A673 (cell line): Measurements from ENCODE around the gene LRRC4C. TPM values are rescaled to one million over a fixed set of nuclear protein-coding genes. Genes with fewer than 3 reads are reported as not detected.

Experiments used
- BruUV-seq: library from RNA; stranded (reverse); fragments of 400-500 nt; replicated peaks from 2 replicates; lab custom pipeline; 2021; lab: Mats Ljungman, UMichigan
- CTCF ChIA-PET: fragments of 300-600 bp; sonication (Branson Sonifier 250); formaldehyde crosslinking; loops from one replicate; lab custom pipeline; 2022; ENCODE audit warnings: antibody characterized with exemption; lab: Charles Lee
- POLR2A ChIA-PET: fragments of 300-600 bp; sonication (Branson Sonifier 250); formaldehyde crosslinking; loops from one replicate; lab custom pipeline; 2022; ENCODE audit warnings: antibody characterized with exemption; ENCODE audit not compliant: low non-redundant PET; lab: Charles Lee
- DNase-seq: peaks from one replicate; pipeline ENCODE4 v3.0.0-alpha.2; 2015; ENCODE audit warnings: low spot score
- H3K27ac ChIP-seq: fragments of 200-600 bp; sonication (generic); 2 replicates; pipeline ENCODE4 v1.5.1; 2016; ENCODE audit warnings: mixed run types, low read depth, mild to moderate bottlenecking, mixed read lengths, antibody characterized with exemption, low read length; ENCODE audit not compliant: poor library complexity, severe bottlenecking
- H3K27me3 ChIP-seq: fragments of 200-600 bp; sonication (generic); replicated peaks from 2 replicates; pipeline ENCODE4 v1.6.1; 2017; ENCODE audit warnings: mixed run types, low read depth, mild to moderate bottlenecking, mixed read lengths, antibody characterized with exemption, low read length; ENCODE audit not compliant: insufficient read depth, poor library complexity
- H3K36me3 ChIP-seq: fragments of 200-600 bp; sonication (generic); 2 replicates; pipeline ENCODE4 v1.6.1; 2016; ENCODE audit warnings: mixed run types, mild to moderate bottlenecking, mixed read lengths, antibody characterized with exemption, low read length; ENCODE audit not compliant: insufficient read depth, poor library complexity, severe bottlenecking
- H3K4me1 ChIP-seq: fragments of 200-600 bp; sonication (generic); 2 replicates; pipeline ENCODE4 v1.6.1; 2017; ENCODE audit warnings: mixed run types, mild to moderate bottlenecking, mixed read lengths, antibody characterized with exemption, low read length; ENCODE audit not compliant: insufficient read depth, poor library complexity, severe bottlenecking
- H3K4me3 ChIP-seq: fragments of 200-600 bp; sonication (generic); 2 replicates; pipeline ENCODE4 v1.5.1; 2016; ENCODE audit warnings: low read depth, mixed run types, mild to moderate bottlenecking, mixed read lengths, low read length; ENCODE audit not compliant: poor library complexity, severe bottlenecking
- H3K9me3 ChIP-seq: fragments of 200-600 bp; sonication (generic); 2 replicates; pipeline ENCODE4 v1.6.1; 2016; ENCODE audit warnings: mixed run types, low read depth, mild to moderate bottlenecking, mixed read lengths, antibody characterized with exemption, low read length; ENCODE audit not compliant: poor library complexity, severe bottlenecking
- CTCF ChIP-seq: fragments of 300-800, 200-600 bp; sonication (generic); conservative IDR thresholded peaks from 2 replicates; pipeline ENCODE4 v1.5.1; 2017; ENCODE audit warnings: low read depth, mild to moderate bottlenecking, antibody characterized with exemption, low read length, moderate library complexity, mixed read lengths
- EZH2 ChIP-seq: fragments of 200-600 bp; sonication (generic); IDR thresholded peaks from 2 replicates; pipeline ENCODE4 v1.6.1; 2017; ENCODE audit warnings: borderline replicate concordance, low read depth, mild to moderate bottlenecking, mixed read lengths, antibody characterized with exemption, low read length; ENCODE audit not compliant: poor library complexity, severe bottlenecking
- intact Hi-C: fragments of 100-400 bp; cut with micrococcal nuclease; formaldehyde crosslinking; loops from one replicate; pipeline ENCODE4 v1.10.0; 2022; ENCODE audit not compliant: unreplicated experiment
- total RNA-seq: library from RNA; stranded (reverse); gene quantifications from 2 replicates; pipeline ENCODE4 v1.2.3, GENCODE V29; 2021

Gene LRRC4C
- total RNA-seq, 1 experiment from 2014 or later: 38.3 TPM

- DNase-seq: no peak
- no peak for TF ChIP-seq EZH2
- no peak for TF ChIP-seq CTCF
- Histone ChIP-seq H3K36me3 (no peaks in the 10 kb centered on the region), H3K27me3 (no peaks in the 10 kb centered on the region), H3K4me3 (no peak overlapping the region), H3K9me3 (no peaks in the 10 kb centered on the region), H3K4me1 (no peaks in the 10 kb centered on the region), H3K27ac (no peak overlapping the region)
- CTCF ChIA-PET: no interaction called here
- intact Hi-C loops: no loop called here
- POLR2A ChIA-PET: no interaction called here
- BruUV-seq: no TSS peak
These were observed 946.2 kb downstream of the LRRC4C start for GRCh38 chr11:40513281-40513680.

- no peaks in the 10 kb centered on the region for H3K4me1 ChIP-seq
- ChIA-PET CTCF (no interaction called here), POLR2A (interaction anchor here (0.6 kb wide), 1 partner anchor 183 kb away, joined by 4 read pairs; no protein-coding TSS in a partner anchor)
- no peak for TF ChIP-seq CTCF
- no peak for TF ChIP-seq EZH2
- intact Hi-C loops: no loop called here
- H3K27me3 ChIP-seq: no peaks in the 10 kb centered on the region
- no peaks in the 10 kb centered on the region for H3K9me3 ChIP-seq
- BruUV-seq: no TSS peak
- H3K4me3 ChIP-seq: no peak overlapping the region
- no peak overlapping the region for H3K27ac ChIP-seq
- no peak for DNase-seq
- H3K36me3 ChIP-seq: no peaks in the 10 kb centered on the region
These were observed 951.1 kb downstream of the LRRC4C start for GRCh38 chr11:40508303-40508702.

GRCh38 chr11:40506226-40506625 is 953.2 kb downstream of the LRRC4C start:
- intact Hi-C loops: no loop called here
- H3K27ac ChIP-seq: no peak overlapping the region
- TF ChIP-seq CTCF (no peak), EZH2 (no peak)
- ChIA-PET CTCF (no interaction called here), POLR2A (no interaction called here)
- DNase-seq: no peak
- no peaks in the 10 kb centered on the region for H3K36me3 ChIP-seq
- H3K4me1 ChIP-seq: no peaks in the 10 kb centered on the region
- BruUV-seq: no TSS peak
- H3K9me3 ChIP-seq: no peaks in the 10 kb centered on the region
- H3K4me3 ChIP-seq: no peak overlapping the region
- no peaks in the 10 kb centered on the region for H3K27me3 ChIP-seq
